Urinary bladder (tissue), 4 donors: ENCODE measurements around the gene YWHAG. TPM values are rescaled to one million over a fixed set of nuclear protein-coding genes. Genes with fewer than 3 reads are reported as not detected.
A peak's percentile ranks its signal among the peaks of the same experiment; 100 is the strongest.
"Not testable (repeated sequence)": the region's sequence is repeated elsewhere in the genome, so short reads cannot be mapped to it uniquely, and the experiment has no call there.

Experiments used
- DNase-seq: peaks from one replicate; pipeline ENCODE4 v3.0.0-alpha.2; 2015; ENCODE audit errors: extremely low spot score
- H3K27ac ChIP-seq: one replicate; pipeline ENCODE4 v1.5.1; 2013; ENCODE audit warnings: low read depth, mild to moderate bottlenecking, moderate library complexity
- H3K36me3 ChIP-seq: one replicate; pipeline ENCODE4 v1.6.1; 2013; ENCODE audit warnings: mild to moderate bottlenecking, moderate library complexity; ENCODE audit not compliant: insufficient read depth
- H3K4me1 ChIP-seq: one replicate; pipeline ENCODE4 v1.6.1; 2013; ENCODE audit warnings: mild to moderate bottlenecking, moderate library complexity; ENCODE audit not compliant: insufficient read depth
- H3K4me3 ChIP-seq: one replicate; pipeline ENCODE4 v1.5.1; 2013; ENCODE audit warnings: low read depth, low read length
- WGBS: extraction: QIAGEN DNeasy Blood & Tissue Kit; methylation state at CpG from one replicate; pipeline ENCODE4 v1.1.7; 2013; 5-methylcytosine and 5-hydroxymethylcytosine counted together
- polyA plus RNA-seq: library from polyadenylated mRNA; stranded (reverse); fragments of 200-250 nt; gene quantifications from one replicate; pipeline ENCODE4 v1.2.3, GENCODE V29; 2013
- total RNA-seq: library from RNA; depleted of rRNA; stranded (reverse); fragments of >200 nt; gene quantifications from one replicate; pipeline ENCODE4 v1.2.3, GENCODE V29; 2014
- donor health status: healthy with polysubstance abuse.
- donor health status: healthy.

The YWHAG gene
- total and polyA plus RNA-seq, 2 donors = 55.0 to 95.5 TPM

- 99% methylated on average over 3 of the region's 3 CpGs for WGBS
- Histone ChIP-seq H3K4me1 (peaks cover 3% of the 10 kb centered on the region), H3K4me3 (no peak overlapping the region), H3K36me3 (no peaks in the 10 kb centered on the region), H3K27ac (no peak overlapping the region)
- DNase-seq = no peak
Measured at GRCh38 chr7:76301000-76301399, 57.8 kb downstream of the YWHAG start.

GRCh38 chr7:76300166-76300731 is 58.5 kb downstream of the YWHAG start:
- H3K4me1 ChIP-seq = peaks cover 3% of the 10 kb centered on the region
- peak overlapping the region; percentile 35 for H3K27ac ChIP-seq
- WGBS = 73% methylated on average over 7 of the region's 7 CpGs
- DNase-seq = no peak
- no peak overlapping the region for H3K4me3 ChIP-seq
- H3K36me3 ChIP-seq = no peaks in the 10 kb centered on the region

DNA sequence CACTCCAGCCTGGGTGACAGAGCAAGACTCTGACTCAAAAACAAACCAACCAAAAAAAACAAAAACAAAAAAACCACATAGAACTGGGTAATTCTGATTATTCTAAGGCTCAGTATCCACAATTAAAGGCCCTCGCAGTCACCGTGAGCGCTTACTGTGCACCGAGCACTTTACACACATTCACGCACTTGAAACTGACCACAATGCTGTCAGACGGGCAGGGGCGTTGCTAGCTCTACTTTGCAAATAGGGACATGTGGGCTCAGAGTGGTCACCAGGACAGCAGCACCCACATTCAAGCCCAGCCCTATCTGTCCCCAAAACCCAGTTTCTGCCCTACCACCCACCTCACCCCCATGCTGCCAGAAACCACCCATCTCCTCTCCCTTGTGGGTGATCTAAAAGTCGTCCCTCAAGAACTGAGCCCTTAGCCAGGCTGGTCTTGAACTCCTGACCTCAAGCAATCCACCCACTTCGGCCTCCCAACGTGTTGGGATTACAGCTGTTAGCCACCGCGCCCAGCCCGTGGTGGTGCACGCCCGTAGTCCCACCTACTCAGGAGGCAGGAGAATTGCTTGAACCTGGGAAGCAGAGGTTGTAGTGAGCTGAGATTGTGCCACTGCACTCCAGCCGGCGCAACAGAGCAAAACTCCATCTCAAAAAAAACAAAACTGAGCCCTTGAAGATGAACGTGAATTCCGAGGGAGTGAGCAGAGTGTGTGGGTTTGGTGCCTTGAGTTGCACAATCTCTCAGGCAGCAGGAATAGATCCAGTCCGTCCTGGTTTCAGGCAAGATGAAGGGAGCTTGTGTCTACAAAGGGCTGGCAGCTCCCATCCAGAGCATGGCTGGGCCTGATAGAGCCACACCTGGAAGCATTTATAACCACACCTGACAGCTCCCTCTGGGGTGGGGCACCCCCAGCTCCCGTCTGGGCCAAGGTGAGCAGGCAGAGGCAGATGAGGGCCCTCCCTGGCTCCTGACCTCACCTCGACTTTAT is 61.7 kb downstream of the YWHAG start:
- 57% methylated on average over 22 of the region's 22 CpGs for WGBS
- peaks cover 1% of the 10 kb centered on the region for H3K4me1 ChIP-seq
- peak; percentile 31 for DNase-seq
- peak overlapping the region; percentile 91 for H3K27ac ChIP-seq
- no peaks in the 10 kb centered on the region for H3K36me3 ChIP-seq
- H3K4me3 ChIP-seq = no peak overlapping the region

- Histone ChIP-seq H3K4me3 (no peak overlapping the region), H3K4me1 (no peaks in the 10 kb centered on the region), H3K27ac (peak overlapping the region; percentile 98), H3K36me3 (no peaks in the 10 kb centered on the region)
- 6% methylated on average over 20 of the region's 20 CpGs for WGBS
- peak; percentile 86 for DNase-seq
Measured at GRCh38 chr7:76294344-76295024, 64.3 kb downstream of the YWHAG start.

GRCh38 chr7:76293407-76293901 is 65.3 kb downstream of the YWHAG start:
- H3K4me1 ChIP-seq = no peaks in the 10 kb centered on the region
- no peak overlapping the region for H3K4me3 ChIP-seq

DNA sequence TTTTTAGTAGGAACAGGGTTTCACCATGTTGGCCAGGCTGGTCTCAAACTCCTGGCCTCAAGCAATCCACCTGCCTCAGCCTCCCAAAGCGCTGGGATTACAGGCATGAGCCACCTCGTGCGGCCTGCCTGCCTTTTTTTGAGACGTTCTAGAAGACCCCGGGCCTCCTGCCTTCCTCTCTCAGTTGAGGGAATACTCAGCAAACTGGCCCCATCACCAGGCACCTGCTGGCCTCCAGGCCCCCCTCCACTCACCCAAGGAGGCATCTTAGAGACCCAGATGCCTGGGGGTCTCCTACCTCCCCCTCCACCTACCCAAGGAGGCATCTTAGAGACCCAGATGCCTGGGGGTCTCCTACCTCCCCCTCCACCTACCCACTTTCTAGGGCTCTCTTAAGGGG is 65.9 kb downstream of the YWHAG start:
- H3K27ac ChIP-seq = peak overlapping the region; percentile 51
- not testable (repeated sequence) for H3K4me1 ChIP-seq, H3K36me3 ChIP-seq, DNase-seq, H3K4me3 ChIP-seq
- WGBS = 83% methylated on average over 5 of the region's 5 CpGs

More at GRCh38 chr7:76293407-76293901, 65.3 kb downstream of the YWHAG start:
- H3K27ac ChIP-seq = peak overlapping the region; percentile 42
- WGBS = 67% methylated on average over 8 of the region's 8 CpGs
- DNase-seq = no peak
- H3K36me3 ChIP-seq = no peaks in the 10 kb centered on the region

DNA sequence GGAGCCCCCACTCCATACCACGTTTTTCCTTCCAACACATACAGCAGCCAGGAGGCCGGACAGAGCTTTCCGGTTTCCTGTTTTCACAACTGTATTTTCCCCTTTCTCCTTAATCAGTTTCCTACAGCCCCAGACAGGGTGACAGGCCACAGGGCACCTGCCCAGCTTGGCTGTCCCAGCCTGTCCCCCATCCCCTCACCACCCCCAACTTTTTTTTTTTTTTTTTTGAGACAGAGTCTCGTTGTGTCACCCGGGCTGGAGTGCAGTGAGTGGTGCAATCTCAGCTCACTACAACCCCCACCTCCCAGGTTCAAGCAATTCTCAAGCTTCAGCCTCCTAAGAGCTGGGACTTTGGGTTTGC is 66.6 kb downstream of the YWHAG start:
- H3K27ac ChIP-seq = peak overlapping the region; percentile 85
- 8% methylated on average over 5 of the region's 5 CpGs for WGBS
- H3K4me1 ChIP-seq = no peaks in the 10 kb centered on the region
- DNase-seq = no peak
- H3K4me3 ChIP-seq = peak overlapping the region; percentile 12
- no peaks in the 10 kb centered on the region for H3K36me3 ChIP-seq

DNA sequence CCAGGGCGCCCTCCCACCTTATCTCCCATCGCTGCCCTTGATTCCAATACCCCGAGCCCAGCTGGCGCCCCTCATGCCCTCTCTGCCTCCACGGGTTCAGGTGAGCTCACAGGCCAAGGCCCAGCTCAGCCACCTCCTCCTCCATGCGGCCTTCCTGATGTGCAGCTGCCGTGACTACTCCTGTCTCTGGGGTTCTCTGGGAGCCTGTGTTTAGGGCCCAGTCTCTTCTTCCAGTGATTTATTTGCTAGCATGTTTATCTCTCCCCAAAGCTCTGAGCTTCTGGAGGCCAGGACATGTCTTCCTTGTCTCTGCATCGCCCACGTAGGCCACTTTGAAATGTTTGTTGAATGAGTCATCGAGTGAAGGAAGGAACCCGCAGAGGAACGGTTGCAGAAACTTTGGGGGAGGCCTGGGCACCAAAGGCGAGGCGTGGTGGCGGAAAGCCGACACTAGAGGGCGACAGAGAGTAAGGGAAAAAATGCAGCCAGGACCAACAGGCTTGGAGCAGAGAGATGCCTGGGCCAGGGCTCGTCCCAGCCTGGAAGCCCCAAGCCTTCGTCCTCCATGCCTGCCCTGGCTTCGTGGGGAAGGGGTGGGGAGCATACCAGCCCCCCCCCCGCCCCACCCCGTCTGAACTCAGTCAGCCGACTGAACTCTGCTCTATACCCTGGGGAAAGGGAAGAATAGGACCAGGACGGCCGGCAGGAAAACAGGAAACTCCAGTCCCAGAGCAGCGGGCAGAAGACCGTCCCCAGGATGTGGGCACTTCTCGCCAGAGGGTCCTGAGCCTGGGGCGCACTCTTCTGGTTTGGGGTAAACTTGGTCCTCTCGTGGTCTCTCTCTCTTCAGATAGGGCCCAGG is 67.2 kb downstream of the YWHAG start:
- H3K4me3 ChIP-seq = peak overlapping the region; percentile 12
- H3K36me3 ChIP-seq = no peaks in the 10 kb centered on the region
- peak overlapping the region; percentile 85 for H3K27ac ChIP-seq
- peak; percentile 90 for DNase-seq
- no peaks in the 10 kb centered on the region for H3K4me1 ChIP-seq
- 15% methylated on average over 30 of the region's 30 CpGs for WGBS

GRCh38 chr7:76290847-76291350 is 67.9 kb downstream of the YWHAG start:
- not testable (repeated sequence) for DNase-seq, H3K4me3 ChIP-seq, H3K36me3 ChIP-seq, H3K4me1 ChIP-seq
- peak overlapping the region; percentile 60 for H3K27ac ChIP-seq
- 86% methylated on average over 6 of the region's 6 CpGs for WGBS

- no peaks in the 10 kb centered on the region for H3K4me1 ChIP-seq
- 89% methylated on average over 16 of the region's 16 CpGs for WGBS
- H3K4me3 ChIP-seq = no peak overlapping the region
- no peak overlapping the region for H3K27ac ChIP-seq
- DNase-seq = no peak
- no peaks in the 10 kb centered on the region for H3K36me3 ChIP-seq
Measured at GRCh38 chr7:76286842-76287403, 71.9 kb downstream of the YWHAG start.

- DNase-seq = no peak
- 84% methylated on average over 29 of the region's 29 CpGs for WGBS
Measured at GRCh38 chr7:76285604-76286374, 73.0 kb downstream of the YWHAG start.

More at GRCh38 chr7:76285604-76286374, 73.0 kb downstream of the YWHAG start:
- Histone ChIP-seq H3K4me1 (no peaks in the 10 kb centered on the region), H3K4me3 (no peak overlapping the region), H3K27ac (no peak overlapping the region), H3K36me3 (no peaks in the 10 kb centered on the region)
